Measurements from ENCODE around the gene STAG3. TPM values are rescaled to one million over a fixed set of nuclear protein-coding genes. Genes with fewer than 3 reads are reported as not detected.

Gene STAG3
- total and polyA plus RNA-seq, 9 of the 15 experiments (the other 6 are each of a cell fraction or from before 2014, with no cell fraction given) = 0.54 to 2.5 (median 1.7) TPM

DNA sequence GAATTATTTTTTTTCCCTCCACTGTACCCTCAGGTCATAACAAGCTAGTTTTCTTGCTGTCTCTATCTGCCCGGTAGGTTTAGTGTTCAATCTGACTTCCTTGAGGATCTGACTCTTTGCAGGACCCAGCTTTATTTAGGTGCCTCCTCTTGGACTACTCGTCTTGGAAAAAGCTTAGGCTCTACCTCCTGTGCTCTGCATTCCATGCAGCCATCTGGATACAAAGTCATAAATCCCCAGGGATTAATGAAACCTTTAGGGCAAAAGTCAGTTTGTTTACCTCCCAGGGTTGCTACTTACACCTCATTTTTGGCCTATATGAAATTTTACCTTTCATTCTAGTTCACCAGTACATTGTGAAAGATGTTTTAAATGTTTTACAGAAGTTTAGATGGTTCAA, 8.0 kb downstream of the STAG3 start:
- Histone ChIP-seq H3K36me3 (ENCODE audit: control insufficient read depth, insufficient read depth, low read length) (no peaks in the 10 kb centered on the region), H2AFZ (ENCODE audit: low read depth, low read length) (no peak overlapping the region), H3K79me2 (ENCODE audit: control insufficient read depth, insufficient read depth, low read length) (no peaks in the 10 kb centered on the region), H3K27ac (ENCODE audit: extremely low read depth, low read depth, low read length) (no peak overlapping the region), H4K20me1 (replicated peaks; ENCODE audit: control insufficient read depth, insufficient read depth, low read length) (no peaks in the 10 kb centered on the region), H3K9ac (ENCODE audit: insufficient read depth in 1 of 2, low read depth in 2 of 2, low read length in 2 of 2) (no peak overlapping the region), H3K9me1 (ENCODE audit: control insufficient read depth, insufficient read depth, low read length) (no peaks in the 10 kb centered on the region), H3K4me2 (ENCODE audit: insufficient read depth, low read length) (no peak overlapping the region), H3K27me3 (ENCODE audit: control insufficient read depth in 2 of 2, insufficient read depth in 2 of 2, low read length in 2 of 2) (no peaks in the 10 kb centered on the region), H3K4me3 (no peak overlapping the region), H3K9me3 (replicated peaks; ENCODE audit: control insufficient read depth, insufficient read depth, low read depth, low read length) (no peaks in the 10 kb centered on the region), H3K4me1 (replicated peaks in 1 of 2; ENCODE audit: control insufficient read depth in 2 of 2, insufficient read depth in 2 of 2, low read length in 2 of 2) (peaks cover 0 to 14% of the 10 kb centered on the region in 2 experiments; a peak in 3 of 5 replicates)
- no peak for DNase-seq (ENCODE audit: extremely low read depth in 1 of 4, low spot score in 3 of 4)
- TF ChIP-seq MEIS2 (IDR thresholded peaks at IDR 0.05; ENCODE audit: partially characterized antibody) = no peak
- TF ChIP-seq ZNF77 (CRISPR knock-in tag; IDR thresholded peaks at IDR 0.05) = no peak
- TF ChIP-seq ZNF121 (CRISPR knock-in tag; conservative IDR thresholded peaks at IDR 0.05) = no peak
- TF ChIP-seq FOXA3 (CRISPR knock-in tag; conservative IDR thresholded peaks at IDR 0.05 in 1 of 2, IDR thresholded peaks at IDR 0.05 in 1 of 2) = no peak
- TF ChIP-seq, protein P1, sequence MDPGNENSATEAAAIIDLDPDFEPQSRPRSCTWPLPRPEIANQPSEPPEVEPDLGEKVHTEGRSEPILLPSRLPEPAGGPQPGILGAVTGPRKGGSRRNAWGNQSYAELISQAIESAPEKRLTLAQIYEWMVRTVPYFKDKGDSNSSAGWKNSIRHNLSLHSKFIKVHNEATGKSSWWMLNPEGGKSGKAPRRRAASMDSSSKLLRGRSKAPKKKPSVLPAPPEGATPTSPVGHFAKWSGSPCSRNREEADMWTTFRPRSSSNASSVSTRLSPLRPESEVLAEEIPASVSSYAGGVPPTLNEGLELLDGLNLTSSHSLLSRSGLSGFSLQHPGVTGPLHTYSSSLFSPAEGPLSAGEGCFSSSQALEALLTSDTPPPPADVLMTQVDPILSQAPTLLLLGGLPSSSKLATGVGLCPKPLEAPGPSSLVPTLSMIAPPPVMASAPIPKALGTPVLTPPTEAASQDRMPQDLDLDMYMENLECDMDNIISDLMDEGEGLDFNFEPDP (CRISPR knock-in tag; IDR thresholded peaks at IDR 0.05) = no peak
- no peak for TF ChIP-seq FOXM1 (IDR thresholded peaks at IDR 0.05; ENCODE audit: low read depth)
- no peak for TF ChIP-seq FOXM1 (CRISPR knock-in tag; IDR thresholded peaks at IDR 0.05; ENCODE audit: low read depth)
- ATAC-seq = no peak
- no TSS peak for BruUV-seq (replicated peaks)
- intact Hi-C loops (cut with micrococcal nuclease) = no loop called here
- no peak for FAIRE-seq
- POLR2A ChIA-PET = interaction anchor here (0.6 to 1.2 kb wide), 2 partner anchors 13 to 86 kb away, joined by 4 read pairs; no protein-coding TSS in a partner anchor
- in situ Hi-C loops (cut with MboI) = no loop called here
- CTCF ChIA-PET (ENCODE audit: low intra/inter-chr PET ratio) = no interaction called here
- 47% methylated on average over 2 of the region's 2 CpGs for WGBS (ENCODE audit: insufficient coverage, low coverage, missing lambda C conversion rate)

Measured in K562 (cell line).